Activated CD8-positive, alpha-beta memory T cell treated with anti-CD3 and anti-CD28 coated beads, Interleukin-2, amount 50 U/mL, for 24 hours (primary cell): ENCODE measurements around the gene BLVRA.

ENCODE experiments used
- DNase-seq: peaks from one replicate; pipeline ENCODE4 v3.0.0-alpha.2; 2020; ENCODE audit errors: extremely low read depth

The BLVRA gene

GRCh38 chr7:43750016-43750887, 8.2 kb upstream of the BLVRA start:
- no peak for DNase-seq

GRCh38 chr7:43752411-43752810, 6.1 kb upstream of the BLVRA start:
- DNase-seq: no peak

GRCh38 chr7:43753271-43753810, 5.1 kb upstream of the BLVRA start:
- DNase-seq: no peak

GRCh38 chr7:43753843-43754242, 4.6 kb upstream of the BLVRA start:
- no peak for DNase-seq

- DNase-seq: no peak
Measured at GRCh38 chr7:43754596-43754995, 3.9 kb upstream of the BLVRA start.

GRCh38 chr7:43756368-43757072, 2.0 kb upstream of the BLVRA start:
- no peak for DNase-seq

GRCh38 chr7:43757073-43757720, 1.3 kb upstream of the BLVRA start:
- no peak for DNase-seq

GRCh38 chr7:43758822-43759683, 573 bp downstream of the BLVRA start:
- no peak for DNase-seq

GRCh38 chr7:43760861-43761260, 2.4 kb downstream of the BLVRA start:
- no peak for DNase-seq

GRCh38 chr7:43761382-43761781, 2.9 kb downstream of the BLVRA start:
- DNase-seq: no peak

- no peak for DNase-seq
Measured at GRCh38 chr7:43761938-43762692, 3.6 kb downstream of the BLVRA start.

GRCh38 chr7:43763183-43763582, 4.7 kb downstream of the BLVRA start:
- DNase-seq: no peak

GRCh38 chr7:43764039-43764761, 5.7 kb downstream of the BLVRA start:
- DNase-seq: no peak

- DNase-seq: no peak
Measured at GRCh38 chr7:43764807-43765491, 6.5 kb downstream of the BLVRA start.

GRCh38 chr7:43766564-43766963, 8.1 kb downstream of the BLVRA start:
- no peak for DNase-seq

- no peak for DNase-seq
Measured at GRCh38 chr7:43767311-43767710, 8.8 kb downstream of the BLVRA start.

GRCh38 chr7:43768201-43768886, 9.9 kb downstream of the BLVRA start:
- no peak for DNase-seq

- DNase-seq: no peak
Measured at GRCh38 chr7:43768887-43769272, 10.4 kb downstream of the BLVRA start.

GRCh38 chr7:43769281-43769680, 10.8 kb downstream of the BLVRA start:
- DNase-seq: no peak
